ENCODE results near the gene SF3A1. TPM values are rescaled to one million over a fixed set of nuclear protein-coding genes. Genes with fewer than 3 reads are reported as not detected.
"Not testable (repeated sequence)": the region's sequence is repeated elsewhere in the genome, so short reads cannot be mapped to it uniquely, and the experiment has no call there.

SF3A1 gene
- total RNA-seq, 2 donors from 2014 or later, result 151 to 194 TPM

- H3K4me1 ChIP-seq, result peaks cover 3% of the 10 kb centered on the region
- peaks cover 9% of the 10 kb centered on the region for H3K27me3 ChIP-seq
- H3K9me3 ChIP-seq, result no peaks in the 10 kb centered on the region
- H3K27ac ChIP-seq, result no peak overlapping the region
- no peak overlapping the region for H3K4me3 ChIP-seq
- intact Hi-C loops (cut with DNase I), result no loop called here
- TF ChIP-seq, protein P1, sequence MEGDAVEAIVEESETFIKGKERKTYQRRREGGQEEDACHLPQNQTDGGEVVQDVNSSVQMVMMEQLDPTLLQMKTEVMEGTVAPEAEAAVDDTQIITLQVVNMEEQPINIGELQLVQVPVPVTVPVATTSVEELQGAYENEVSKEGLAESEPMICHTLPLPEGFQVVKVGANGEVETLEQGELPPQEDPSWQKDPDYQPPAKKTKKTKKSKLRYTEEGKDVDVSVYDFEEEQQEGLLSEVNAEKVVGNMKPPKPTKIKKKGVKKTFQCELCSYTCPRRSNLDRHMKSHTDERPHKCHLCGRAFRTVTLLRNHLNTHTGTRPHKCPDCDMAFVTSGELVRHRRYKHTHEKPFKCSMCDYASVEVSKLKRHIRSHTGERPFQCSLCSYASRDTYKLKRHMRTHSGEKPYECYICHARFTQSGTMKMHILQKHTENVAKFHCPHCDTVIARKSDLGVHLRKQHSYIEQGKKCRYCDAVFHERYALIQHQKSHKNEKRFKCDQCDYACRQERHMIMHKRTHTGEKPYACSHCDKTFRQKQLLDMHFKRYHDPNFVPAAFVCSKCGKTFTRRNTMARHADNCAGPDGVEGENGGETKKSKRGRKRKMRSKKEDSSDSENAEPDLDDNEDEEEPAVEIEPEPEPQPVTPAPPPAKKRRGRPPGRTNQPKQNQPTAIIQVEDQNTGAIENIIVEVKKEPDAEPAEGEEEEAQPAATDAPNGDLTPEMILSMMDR (IDR thresholded peaks at IDR 0.05), result no peak
- H3K36me3 ChIP-seq, result no peaks in the 10 kb centered on the region
- no peak overlapping the region for H3K9ac ChIP-seq (ENCODE audit: low read depth in 2 of 2, low read length in 2 of 2)
- no peak for DNase-seq
Measured at GRCh38 chr22:30402028-30402765, 45.5 kb upstream of the SF3A1 start.

- H3K36me3 ChIP-seq; H3K9ac ChIP-seq (ENCODE audit: low read depth in 2 of 2, low read length in 2 of 2); H3K9me3 ChIP-seq; DNase-seq; H3K4me1 ChIP-seq; H3K27ac ChIP-seq; H3K4me3 ChIP-seq; intact Hi-C loops (cut with DNase I): not testable (repeated sequence)
- H3K27me3 ChIP-seq, result peaks cover 10% of the 10 kb centered on the region
Measured at GRCh38 chr22:30401024-30401423, 44.3 kb upstream of the SF3A1 start.

- Histone ChIP-seq H3K27ac (no peak overlapping the region), H3K9ac (ENCODE audit: low read depth in 2 of 2, low read length in 2 of 2) (no peak overlapping the region), H3K9me3 (no peaks in the 10 kb centered on the region), H3K36me3 (no peaks in the 10 kb centered on the region), H3K27me3 (peaks cover 10% of the 10 kb centered on the region), H3K4me1 (peaks cover 9% of the 10 kb centered on the region), H3K4me3 (no peak overlapping the region)
- TF ChIP-seq, protein P1 (IDR thresholded peaks at IDR 0.05), result no peak
- intact Hi-C loops (cut with DNase I), result no loop called here
- no peak for DNase-seq
Measured at GRCh38 chr22:30400159-30400558, 43.5 kb upstream of the SF3A1 start.

- DNase-seq, result no peak
- Histone ChIP-seq H3K4me3 (no peak overlapping the region), H3K27me3 (peaks cover 10% of the 10 kb centered on the region), H3K4me1 (peaks cover 9% of the 10 kb centered on the region), H3K36me3 (no peaks in the 10 kb centered on the region), H3K27ac (no peak overlapping the region), H3K9ac (ENCODE audit: low read depth in 2 of 2, low read length in 2 of 2) (no peak overlapping the region), H3K9me3 (no peaks in the 10 kb centered on the region)
- intact Hi-C loops (cut with DNase I), result no loop called here
- TF ChIP-seq, protein P1 (IDR thresholded peaks at IDR 0.05), result no peak
Measured at GRCh38 chr22:30399718-30400117, 43.0 kb upstream of the SF3A1 start.

DNA sequence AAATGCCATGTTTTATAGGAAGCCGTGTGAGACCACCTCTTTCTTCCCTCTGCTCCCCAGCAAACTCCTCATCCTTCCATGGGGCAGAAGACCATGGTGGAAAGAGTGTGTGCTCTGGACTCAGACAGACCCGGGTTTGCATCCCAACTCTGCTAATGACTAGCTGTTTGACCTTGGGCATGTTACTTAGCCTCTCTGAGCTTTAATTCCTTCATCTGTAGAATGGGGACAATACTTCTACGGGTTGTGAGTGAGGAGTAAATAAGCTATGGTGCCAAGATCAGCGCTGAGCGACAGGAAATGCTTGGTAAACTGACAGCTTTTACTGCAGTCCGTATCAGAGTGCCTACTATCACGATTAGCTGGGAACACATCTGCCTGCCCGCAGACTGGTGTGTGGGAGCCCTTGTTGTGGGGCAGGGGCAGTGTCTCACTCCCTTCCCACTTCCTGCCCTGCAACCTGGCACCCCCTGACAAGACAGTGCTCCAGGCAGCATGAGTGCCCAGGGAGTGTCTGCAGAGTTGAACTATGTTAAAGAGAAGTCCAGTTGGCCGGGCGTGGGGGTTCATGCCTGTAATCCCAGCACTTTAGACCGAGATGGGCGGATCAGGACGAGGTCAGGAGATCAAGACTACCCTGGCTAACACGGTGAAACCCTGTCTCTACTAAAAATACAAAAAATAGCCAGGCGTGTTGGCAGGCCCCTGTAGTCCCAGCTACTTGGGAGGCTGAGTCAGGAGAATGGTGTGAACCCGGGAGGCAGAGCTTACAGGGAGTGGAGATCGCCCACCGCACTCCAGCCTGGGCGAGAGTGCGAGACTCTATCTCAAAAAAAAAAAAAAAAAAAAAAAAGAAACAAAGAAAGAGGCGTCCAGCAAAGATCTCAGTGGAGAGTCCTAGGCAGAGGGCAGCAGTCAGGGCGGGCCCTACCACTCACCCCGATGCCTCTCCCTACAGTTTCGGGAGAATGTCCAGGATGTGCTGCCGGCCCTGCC is 42.3 kb upstream of the SF3A1 start:
- intact Hi-C loops (cut with DNase I), result no loop called here
- H3K4me1 ChIP-seq, result peaks cover 9% of the 10 kb centered on the region
- no peaks in the 10 kb centered on the region for H3K36me3 ChIP-seq
- H3K9me3 ChIP-seq, result no peaks in the 10 kb centered on the region
- TF ChIP-seq, protein P1 (IDR thresholded peaks at IDR 0.05), result no peak
- peaks cover 10% of the 10 kb centered on the region for H3K27me3 ChIP-seq
- no peak for DNase-seq
- no peak overlapping the region for H3K9ac ChIP-seq (ENCODE audit: low read depth in 2 of 2, low read length in 2 of 2)
- H3K27ac ChIP-seq, result no peak overlapping the region
- no peak overlapping the region for H3K4me3 ChIP-seq
